ENCODE measurements around the gene HCK.

DNA sequence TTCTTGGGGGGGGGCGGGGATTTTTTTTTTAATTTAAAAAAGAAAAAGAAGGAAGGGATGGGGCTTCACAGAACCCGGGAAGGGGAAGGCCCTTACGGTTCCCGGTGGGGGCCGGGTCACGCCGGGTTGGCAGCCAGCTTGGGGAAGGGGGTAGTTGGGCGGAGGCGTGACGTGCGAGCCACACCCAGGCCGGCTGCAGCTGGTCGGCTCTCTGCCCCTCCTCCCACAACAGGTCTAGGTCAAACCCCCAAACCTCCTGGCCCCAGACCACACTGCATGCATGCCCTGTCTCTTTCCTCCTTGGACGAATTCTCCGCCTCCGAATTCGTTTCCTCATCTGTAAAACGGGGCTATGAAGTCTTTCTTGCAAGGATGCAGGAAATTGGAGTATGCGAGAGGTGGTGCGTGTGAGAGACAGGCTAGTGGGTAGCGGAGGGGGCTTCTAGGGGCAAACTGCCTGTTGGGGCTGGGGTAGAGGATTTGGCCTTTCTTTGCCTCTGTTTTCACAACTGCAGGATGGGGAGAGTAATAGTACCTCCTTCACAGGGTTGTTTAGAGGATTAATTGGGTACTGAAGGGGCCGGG lies 828 bp downstream of the HCK start:
- TF ChIP-seq EZH2 (IDR thresholded peaks at IDR 0.05; ENCODE audit: insufficient read depth, low read length) = no peak
- TF ChIP-seq, protein P1, sequence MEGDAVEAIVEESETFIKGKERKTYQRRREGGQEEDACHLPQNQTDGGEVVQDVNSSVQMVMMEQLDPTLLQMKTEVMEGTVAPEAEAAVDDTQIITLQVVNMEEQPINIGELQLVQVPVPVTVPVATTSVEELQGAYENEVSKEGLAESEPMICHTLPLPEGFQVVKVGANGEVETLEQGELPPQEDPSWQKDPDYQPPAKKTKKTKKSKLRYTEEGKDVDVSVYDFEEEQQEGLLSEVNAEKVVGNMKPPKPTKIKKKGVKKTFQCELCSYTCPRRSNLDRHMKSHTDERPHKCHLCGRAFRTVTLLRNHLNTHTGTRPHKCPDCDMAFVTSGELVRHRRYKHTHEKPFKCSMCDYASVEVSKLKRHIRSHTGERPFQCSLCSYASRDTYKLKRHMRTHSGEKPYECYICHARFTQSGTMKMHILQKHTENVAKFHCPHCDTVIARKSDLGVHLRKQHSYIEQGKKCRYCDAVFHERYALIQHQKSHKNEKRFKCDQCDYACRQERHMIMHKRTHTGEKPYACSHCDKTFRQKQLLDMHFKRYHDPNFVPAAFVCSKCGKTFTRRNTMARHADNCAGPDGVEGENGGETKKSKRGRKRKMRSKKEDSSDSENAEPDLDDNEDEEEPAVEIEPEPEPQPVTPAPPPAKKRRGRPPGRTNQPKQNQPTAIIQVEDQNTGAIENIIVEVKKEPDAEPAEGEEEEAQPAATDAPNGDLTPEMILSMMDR (IDR thresholded peaks at IDR 0.05; ENCODE audit: insufficient read depth, low read depth, low read length) = no peak
